ENCODE data around the gene HLCS.

The HLCS gene

GRCh38 chr21:36768496-36768895, 198.0 kb downstream of the HLCS start:
- intact Hi-C loops (cut with DNase I; ENCODE audit: low total_unique reads) = no loop called here
- no peak for TF ChIP-seq CTCF (IDR thresholded peaks at IDR 0.05)
- Histone ChIP-seq H3K27me3 (no peaks in the 10 kb centered on the region), H3K27ac (no peak overlapping the region), H3K4me1 (peaks cover 0 to 8% (median 3%) of the 10 kb centered on the region in 4 donors), H3K4me3 (no peak overlapping the region), H3K36me3 (peaks cover 0 to 17% (median 1%) of the 10 kb centered on the region in 3 donors), H3K9me3 (no peaks in the 10 kb centered on the region)
- no peak for DNase-seq

GRCh38 chr21:36767096-36767495, 199.4 kb downstream of the HLCS start:
- DNase-seq = no peak
- no peak overlapping the region for H3K4me3 ChIP-seq
- peaks cover 0 to 4% (median 0%) of the 10 kb centered on the region in 4 donors for H3K4me1 ChIP-seq
- H3K27ac ChIP-seq = no peak overlapping the region
- H3K9me3 ChIP-seq = no peaks in the 10 kb centered on the region
- peaks cover under 1 to 24% (median 7%) of the 10 kb centered on the region in 3 donors for H3K36me3 ChIP-seq
- intact Hi-C loops (cut with DNase I; ENCODE audit: low total_unique reads) = no loop called here
- TF ChIP-seq CTCF (IDR thresholded peaks at IDR 0.05) = no peak
- H3K27me3 ChIP-seq = no peaks in the 10 kb centered on the region

GRCh38 chr21:36766511-36766910, 200.0 kb downstream of the HLCS start:
- intact Hi-C loops (cut with DNase I; ENCODE audit: low total_unique reads) = no loop called here
- Histone ChIP-seq H3K27ac (no peak overlapping the region), H3K4me1 (peaks cover 0 to 4% (median 0%) of the 10 kb centered on the region in 4 donors), H3K36me3 (peaks cover 6 to 30% (median 7%) of the 10 kb centered on the region in 3 donors), H3K4me3 (no peak overlapping the region), H3K9me3 (no peaks in the 10 kb centered on the region), H3K27me3 (no peaks in the 10 kb centered on the region)
- no peak for TF ChIP-seq CTCF (IDR thresholded peaks at IDR 0.05)
- DNase-seq = no peak

- Histone ChIP-seq H3K4me3 (no peak overlapping the region), H3K27ac (no peak overlapping the region), H3K27me3 (no peaks in the 10 kb centered on the region), H3K36me3 (peaks cover 6 to 35% (median 7%) of the 10 kb centered on the region in 3 donors), H3K9me3 (no peaks in the 10 kb centered on the region), H3K4me1 (peaks cover 0 to 4% (median 0%) of the 10 kb centered on the region in 4 donors)
- TF ChIP-seq CTCF (IDR thresholded peaks at IDR 0.05) = no peak
- intact Hi-C loops (cut with DNase I; ENCODE audit: low total_unique reads) = no loop called here
- no peak for DNase-seq
Measured at GRCh38 chr21:36765229-36765628, 201.2 kb downstream of the HLCS start.

- TF ChIP-seq CTCF (IDR thresholded peaks at IDR 0.05) = no peak
- intact Hi-C loops (cut with DNase I; ENCODE audit: low total_unique reads) = no loop called here
- no peak for DNase-seq
- H3K36me3 ChIP-seq = peaks cover 13 to 53% (median 14%) of the 10 kb centered on the region in 3 donors
- no peaks in the 10 kb centered on the region for H3K9me3 ChIP-seq
- H3K27me3 ChIP-seq = no peaks in the 10 kb centered on the region
- H3K4me3 ChIP-seq = no peak overlapping the region
- no peak overlapping the region for H3K27ac ChIP-seq
- H3K4me1 ChIP-seq = no peaks in the 10 kb centered on the region
Measured at GRCh38 chr21:36763305-36763704, 203.2 kb downstream of the HLCS start.

GRCh38 chr21:36762642-36763041, 203.8 kb downstream of the HLCS start:
- intact Hi-C loops (cut with DNase I; ENCODE audit: low total_unique reads) = no loop called here
- no peak overlapping the region for H3K4me3 ChIP-seq
- no peaks in the 10 kb centered on the region for H3K4me1 ChIP-seq
- H3K9me3 ChIP-seq = no peaks in the 10 kb centered on the region
- H3K27me3 ChIP-seq = no peaks in the 10 kb centered on the region
- TF ChIP-seq CTCF (IDR thresholded peaks at IDR 0.05) = no peak
- no peak for DNase-seq
- H3K27ac ChIP-seq = no peak overlapping the region
- H3K36me3 ChIP-seq = peaks cover 13 to 59% (median 14%) of the 10 kb centered on the region in 3 donors
